HepG2 (cell line): ENCODE data around the gene STMN3. TPM values are rescaled to one million over a fixed set of nuclear protein-coding genes. Genes with fewer than 3 reads are reported as not detected.
A peak's percentile ranks its signal among the peaks of the same experiment; 100 is the strongest.

ENCODE experiments used
- ATAC-seq: fragments of 200-7000 bp; cut with Tn5 transposase; 3 replicates; pipeline ENCODE4 v1.9.1; 2020; ENCODE audit warnings: mild to moderate bottlenecking, moderate library complexity
- BruUV-seq: library from RNA; stranded (reverse); fragments of 400-500 nt; replicated peaks from 2 replicates; lab custom pipeline; 2021; lab: Mats Ljungman, UMichigan
- CTCF ChIA-PET: fragments of 300-600 bp; formaldehyde crosslinking; extraction: SDS; loops from one replicate; lab custom pipeline; 2021; ENCODE audit warnings: low total read pairs, inconsistent platforms, low intra/inter-chr PET ratio; lab: Yijun Ruan, JAX
- POLR2A ChIA-PET: fragments of 350-600 bp; sonication (Branson Sonifier 250); formaldehyde crosslinking; loops from one replicate; lab custom pipeline; 2020; ENCODE audit warnings: antibody characterized with exemption, inconsistent platforms; lab: Yijun Ruan, JAX
- DNase-seq: peaks from one replicate; pipeline ENCODE4 v3.0.0-alpha.2; 2015; ENCODE audit warnings: low spot score
- FAIRE-seq: peaks from 3 replicates; lab custom pipeline; 2011; peaks lifted over from hg19 to GRCh38; lab: Jason Lieb, UNC
- H2AFZ ChIP-seq: one replicate; pipeline ENCODE4 v1.6.1; 2011; ENCODE audit warnings: low read length, inconsistent platforms
- H3K27ac ChIP-seq: fragments of 300-600 bp; 3 replicates; pipeline ENCODE4 v1.8.0; 2011; ENCODE audit warnings: mixed run types, mild to moderate bottlenecking, mixed read lengths, low read length, inconsistent platforms; ENCODE audit not compliant: insufficient read depth; ENCODE audit errors: extremely low read length
- H3K27me3 ChIP-seq, 2 experiments: fragments of 200-600 bp in 1 of 2; 2 replicates in 1 of 2; 3 replicates in 1 of 2; pipeline versions ENCODE4 v1.6.0 to v1.8.0; 2011; ENCODE audit warnings: low read length in 2 of 2, mild to moderate bottlenecking in 2 of 2, moderate library complexity in 2 of 2, inconsistent platforms in 1 of 2; ENCODE audit not compliant: insufficient read depth in 2 of 2, control insufficient read depth in 1 of 2
- H3K36me3 ChIP-seq, 2 experiments: fragments of 200-600 bp in 1 of 2; replicated peaks in 1 of 2; 2 replicates in 1 of 2; 3 replicates in 1 of 2; pipeline versions ENCODE4 v1.5.1 to v1.8.0; 2011; ENCODE audit warnings: low read length in 2 of 2, inconsistent platforms in 1 of 2; ENCODE audit not compliant: insufficient read depth in 2 of 2, control insufficient read depth in 1 of 2
- H3K4me1 ChIP-seq: 2 replicates; pipeline ENCODE4 v1.5.1; 2012; ENCODE audit warnings: low read length, inconsistent platforms; ENCODE audit not compliant: insufficient read depth
- H3K4me2 ChIP-seq: 2 replicates; pipeline ENCODE4 v1.6.0; 2011; ENCODE audit warnings: low read depth, low read length, inconsistent platforms
- H3K4me3 ChIP-seq, 3 experiments: fragments of 200-600 bp in 1 of 3; sonication (generic), shearing (Covaris generic) in 1 of 3; replicated peaks in 1 of 3; 2 replicates each; pipeline ENCODE4 v1.5.1; 2011 to 2016; ENCODE audit warnings: low read length in 3 of 3, inconsistent platforms in 2 of 3, low read depth in 2 of 3, mild to moderate bottlenecking in 2 of 3, control low read depth in 1 of 3, mixed read lengths in 1 of 3; ENCODE audit not compliant: insufficient read depth in 1 of 3
- H3K79me2 ChIP-seq: one replicate; pipeline ENCODE4 v1.6.1; 2011; ENCODE audit warnings: low read length, inconsistent platforms; ENCODE audit not compliant: insufficient read depth
- H3K9ac ChIP-seq: 2 replicates; pipeline ENCODE4 v1.6.0; 2011; ENCODE audit warnings: mild to moderate bottlenecking, low read depth, low read length, inconsistent platforms; ENCODE audit not compliant: insufficient read depth
- H3K9me3 ChIP-seq: 2 replicates; pipeline ENCODE4 v1.5.1; 2012; ENCODE audit warnings: mild to moderate bottlenecking, low read length
- H4K20me1 ChIP-seq: 2 replicates; pipeline ENCODE4 v1.6.0; 2011; ENCODE audit warnings: inconsistent platforms, mild to moderate bottlenecking, low read length, moderate library complexity; ENCODE audit not compliant: insufficient read depth
- AGO2 ChIP-seq: fragments of 200-400 bp; formaldehyde crosslinking; optimal IDR thresholded peaks from 2 replicates; pipeline ENCODE3; 2017; ENCODE audit warnings: mild to moderate bottlenecking, low read depth, low read length, moderate library complexity
- ATRX ChIP-seq: sonication (generic); formaldehyde crosslinking; IDR thresholded peaks from 2 replicates; pipeline ENCODE4 v1.4.0; 2020; ENCODE audit warnings: missing genetic modification reagents, borderline replicate concordance
- ELF4 ChIP-seq: sonication (generic); formaldehyde crosslinking; IDR thresholded peaks from 2 replicates; pipeline ENCODE4 v1.5.0; 2020; ENCODE audit warnings: missing genetic modification reagents, mild to moderate bottlenecking, moderate library complexity, borderline replicate concordance
- GATAD1 ChIP-seq: IDR thresholded peaks from 2 replicates; pipeline ENCODE4 v1.6.1; 2016; ENCODE audit warnings: missing genetic modification reagents, missing compliant biosample characterization
- HIC2 ChIP-seq: sonication (generic); formaldehyde crosslinking; IDR thresholded peaks from 2 replicates; pipeline ENCODE4 v1.9.0; 2022; ENCODE audit warnings: low read depth, missing genetic modification reagents
- NFE2L2 ChIP-seq: fragments of 150-350 bp; IDR thresholded peaks from 2 replicates; pipeline ENCODE4 v1.6.1; 2014; ENCODE audit warnings: low read length
- REL ChIP-seq: sonication (generic); formaldehyde crosslinking; conservative IDR thresholded peaks from 2 replicates; pipeline ENCODE4 v1.8.0; 2022; ENCODE audit warnings: mild to moderate bottlenecking, missing genetic modification reagents, moderate library complexity
- ZFP90 ChIP-seq: sonication (generic); formaldehyde crosslinking; IDR thresholded peaks from 2 replicates; pipeline ENCODE4 v1.8.0; 2022; ENCODE audit warnings: missing genetic modification reagents, mild to moderate bottlenecking, inconsistent platforms, borderline replicate concordance
- ZMAT3 ChIP-seq: sonication (generic); formaldehyde crosslinking; conservative IDR thresholded peaks from 2 replicates; pipeline ENCODE4 v1.7.0; 2021; ENCODE audit warnings: missing genetic modification reagents
- ZNF18 ChIP-seq: sonication (generic); formaldehyde crosslinking; IDR thresholded peaks from 2 replicates; pipeline ENCODE4 v1.8.0; 2022; ENCODE audit warnings: mild to moderate bottlenecking, missing genetic modification reagents; ENCODE audit not compliant: insufficient replicate concordance
- ZNF430 ChIP-seq: sonication (generic); formaldehyde crosslinking; IDR thresholded peaks from 2 replicates; pipeline ENCODE4 v1.9.0; 2021; ENCODE audit warnings: mild to moderate bottlenecking, missing genetic modification reagents
- ZNF737 ChIP-seq: sonication (generic); formaldehyde crosslinking; IDR thresholded peaks from 2 replicates; pipeline ENCODE4 v1.5.0; 2020; ENCODE audit warnings: missing genetic modification reagents, mild to moderate bottlenecking, borderline replicate concordance
- WGBS: methylation state at CpG from one replicate; pipeline ENCODE4 v1.1.6; 2017; ENCODE audit warnings: low lambda C conversion rate; 5-methylcytosine and 5-hydroxymethylcytosine counted together
- in situ Hi-C: cut with HindIII; loops from 2 replicates; pipeline ENCODE4 v1.10.0; 2017; ENCODE audit warnings: low pct_unique_long_range_greater_than_20kb; ENCODE audit not compliant: extremely low pct_ligation_motif_present
- intact Hi-C: fragments of 100-400 bp; cut with micrococcal nuclease; formaldehyde crosslinking; loops from one replicate; pipeline ENCODE4 v1.10.0; 2022; ENCODE audit not compliant: unreplicated experiment
- polyA plus RNA-seq, 8 experiments: library from polyadenylated mRNA; depleted of rRNA in 3 of 8; stranded (reverse) in 7 of 8; unstranded in 1 of 8; fragments of >200 nt; fragmentation: Illumina TruSeq in 4 of 8; extraction: Trizol in 4 of 8; gene quantifications; 2 replicates each; pipeline versions ENCODE4 v1.2.1 to v1.2.3, GENCODE V29; 2011 to 2016; ENCODE audit warnings: low read depth in 4 of 8, missing spikeins in 1 of 8, mixed read lengths in 1 of 8; ENCODE audit not compliant: insufficient read depth in 1 of 8
- total RNA-seq, 5 experiments: library from RNA; depleted of rRNA; stranded (reverse); fragments of >200 nt; fragmentation: Illumina TruSeq; extraction: Trizol; gene quantifications; 2 replicates each; pipeline ENCODE4 v1.2.3, GENCODE V29; 2016; ENCODE audit warnings: low read depth in 1 of 5
- TF ChIP-seq, protein P1 (sequence below): sonication (generic); formaldehyde crosslinking; conservative IDR thresholded peaks from 2 replicates; pipeline ENCODE4 v1.8.0; 2022; ENCODE audit warnings: low read depth, missing genetic modification reagents
- TF ChIP-seq, protein P2 (sequence below): sonication (generic); formaldehyde crosslinking; IDR thresholded peaks from 2 replicates; pipeline ENCODE4 v1.8.0; 2022; ENCODE audit warnings: missing genetic modification reagents, mild to moderate bottlenecking, moderate library complexity, borderline replicate concordance

The STMN3 gene
- total and polyA plus RNA-seq, 2 of the 13 experiments (the other 11 are each of a cell fraction or from before 2014, with no cell fraction given), result 21.0 to 48.3 TPM

GRCh38 chr20:63689046-63690002, 36.1 kb upstream of the STMN3 start:
- no TSS peak for BruUV-seq
- TF ChIP-seq ZFP90, result 0 out of 2 replicates have a peak, but pooled peaks have one; percentile 27
- no peak for TF ChIP-seq ZNF18 (CRISPR knock-in tag)
- TF ChIP-seq ELF4 (CRISPR knock-in tag), result no peak
- no peak for TF ChIP-seq NFE2L2
- TF ChIP-seq ATRX (CRISPR knock-in tag), result no peak
- TF ChIP-seq REL (CRISPR knock-in tag), result no peak
- no peak for TF ChIP-seq ZMAT3 (CRISPR knock-in tag)
- peak; percentile 80 for TF ChIP-seq AGO2
- TF ChIP-seq, protein P1, sequence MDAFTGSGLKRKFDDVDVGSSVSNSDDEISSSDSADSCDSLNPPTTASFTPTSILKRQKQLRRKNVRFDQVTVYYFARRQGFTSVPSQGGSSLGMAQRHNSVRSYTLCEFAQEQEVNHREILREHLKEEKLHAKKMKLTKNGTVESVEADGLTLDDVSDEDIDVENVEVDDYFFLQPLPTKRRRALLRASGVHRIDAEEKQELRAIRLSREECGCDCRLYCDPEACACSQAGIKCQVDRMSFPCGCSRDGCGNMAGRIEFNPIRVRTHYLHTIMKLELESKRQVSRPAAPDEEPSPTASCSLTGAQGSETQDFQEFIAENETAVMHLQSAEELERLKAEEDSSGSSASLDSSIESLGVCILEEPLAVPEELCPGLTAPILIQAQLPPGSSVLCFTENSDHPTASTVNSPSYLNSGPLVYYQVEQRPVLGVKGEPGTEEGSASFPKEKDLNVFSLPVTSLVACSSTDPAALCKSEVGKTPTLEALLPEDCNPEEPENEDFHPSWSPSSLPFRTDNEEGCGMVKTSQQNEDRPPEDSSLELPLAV (CRISPR knock-in tag), result no peak
- no peak for TF ChIP-seq ZNF430 (CRISPR knock-in tag)
- no peak for TF ChIP-seq ZNF737
- TF ChIP-seq, protein P2, sequence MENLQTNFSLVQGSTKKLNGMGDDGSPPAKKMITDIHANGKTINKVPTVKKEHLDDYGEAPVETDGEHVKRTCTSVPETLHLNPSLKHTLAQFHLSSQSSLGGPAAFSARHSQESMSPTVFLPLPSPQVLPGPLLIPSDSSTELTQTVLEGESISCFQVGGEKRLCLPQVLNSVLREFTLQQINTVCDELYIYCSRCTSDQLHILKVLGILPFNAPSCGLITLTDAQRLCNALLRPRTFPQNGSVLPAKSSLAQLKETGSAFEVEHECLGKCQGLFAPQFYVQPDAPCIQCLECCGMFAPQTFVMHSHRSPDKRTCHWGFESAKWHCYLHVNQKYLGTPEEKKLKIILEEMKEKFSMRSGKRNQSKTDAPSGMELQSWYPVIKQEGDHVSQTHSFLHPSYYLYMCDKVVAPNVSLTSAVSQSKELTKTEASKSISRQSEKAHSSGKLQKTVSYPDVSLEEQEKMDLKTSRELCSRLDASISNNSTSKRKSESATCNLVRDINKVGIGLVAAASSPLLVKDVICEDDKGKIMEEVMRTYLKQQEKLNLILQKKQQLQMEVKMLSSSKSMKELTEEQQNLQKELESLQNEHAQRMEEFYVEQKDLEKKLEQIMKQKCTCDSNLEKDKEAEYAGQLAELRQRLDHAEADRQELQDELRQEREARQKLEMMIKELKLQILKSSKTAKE, result no peak
- TF ChIP-seq HIC2 (CRISPR knock-in tag), result no peak
- no peak for TF ChIP-seq GATAD1 (CRISPR knock-in tag)

More at GRCh38 chr20:63689046-63690002, 36.1 kb upstream of the STMN3 start:
- FAIRE-seq, result no peak
- Histone ChIP-seq H3K27me3 (no peaks in the 10 kb centered on the region), H3K4me2 (no peak overlapping the region), H4K20me1 (no peaks in the 10 kb centered on the region; the same call in 1 of the 2 replicates), H2AFZ (no peak overlapping the region), H3K27ac (no peak overlapping the region), H3K79me2 (no peaks in the 10 kb centered on the region), H3K9ac (no peak overlapping the region), H3K9me3 (no peaks in the 10 kb centered on the region), H3K4me3 (no peak overlapping the region), H3K36me3 (peaks cover 3 to 4% of the 10 kb centered on the region in 2 experiments; a peak in 3 of 5 replicates), H3K4me1 (no peaks in the 10 kb centered on the region)
- intact Hi-C loops (no loop called here), in situ Hi-C loops (no loop called here)
- ATAC-seq, result no peak
- WGBS, result 96% methylated on average over 28 of the region's 44 CpGs
- DNase-seq, result no peak
- CTCF ChIA-PET, result no interaction called here
- POLR2A ChIA-PET, result no interaction called here
